Stimulated activated CD4-positive, alpha-beta T cell treated with anti-CD3 and anti-CD28 coated beads, Interleukin-4, amount 100 ng/mL, for 4 hours (primary cell): Measurements from ENCODE around the gene ZNF296.
"Not testable (repeated sequence)": the region's sequence is repeated elsewhere in the genome, so short reads cannot be mapped to it uniquely, and the experiment has no call there.

Experiments used
- DNase-seq, 2 experiments: peaks; one replicate each; pipeline ENCODE4 v3.0.0-alpha.2; 2020

ZNF296 gene

DNA sequence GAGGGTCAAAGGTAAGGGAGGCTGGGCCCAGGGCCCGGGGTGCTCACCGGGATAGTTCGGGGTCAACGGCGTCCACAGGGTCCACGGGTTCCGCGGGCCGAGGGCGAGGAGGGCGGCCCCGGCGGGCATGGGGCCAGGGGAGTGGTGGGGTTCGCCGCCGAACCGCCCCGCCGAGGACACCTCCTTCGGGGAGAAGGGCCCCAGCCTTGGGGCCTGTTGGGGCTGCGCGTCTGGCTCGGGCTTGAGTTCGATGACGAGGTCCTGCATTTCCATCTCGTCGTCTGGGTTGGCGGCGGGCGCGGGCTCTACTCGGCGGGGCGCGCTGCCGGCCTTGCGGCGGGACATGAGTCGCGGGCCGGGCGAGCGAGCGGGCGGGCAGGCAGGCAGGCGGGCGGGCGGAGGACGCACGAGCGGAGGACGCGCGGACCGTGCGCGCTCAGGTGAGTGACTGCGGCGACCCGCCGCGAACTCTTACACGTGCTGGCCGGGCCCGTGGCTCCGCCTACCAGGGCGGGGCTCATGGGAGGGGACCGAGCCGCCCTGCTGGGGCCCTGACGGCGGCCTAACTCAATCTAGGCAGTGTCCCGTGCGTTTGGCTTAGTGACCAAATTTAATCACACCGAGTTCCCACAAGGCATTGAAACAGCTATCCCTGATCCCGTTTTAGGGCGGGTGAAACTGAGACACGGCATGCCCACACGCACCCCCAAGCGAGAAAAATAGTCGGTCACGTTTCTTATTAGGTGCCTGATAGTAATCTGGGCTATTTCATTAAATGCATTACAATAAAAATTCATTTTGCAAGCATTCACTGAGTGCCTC, at the start of gene ZNF296:
Gene ZNF296 (minus strand): TSS at position 450 of the 822 bp plus-strand sequence. CDS start 105 bp downstream, at position 345.
- peak; percentile 80 to 83 for DNase-seq

GRCh38 chr19:45125360-45125759, 49.1 kb upstream of the ZNF296 start:
- no peak for DNase-seq

DNA sequence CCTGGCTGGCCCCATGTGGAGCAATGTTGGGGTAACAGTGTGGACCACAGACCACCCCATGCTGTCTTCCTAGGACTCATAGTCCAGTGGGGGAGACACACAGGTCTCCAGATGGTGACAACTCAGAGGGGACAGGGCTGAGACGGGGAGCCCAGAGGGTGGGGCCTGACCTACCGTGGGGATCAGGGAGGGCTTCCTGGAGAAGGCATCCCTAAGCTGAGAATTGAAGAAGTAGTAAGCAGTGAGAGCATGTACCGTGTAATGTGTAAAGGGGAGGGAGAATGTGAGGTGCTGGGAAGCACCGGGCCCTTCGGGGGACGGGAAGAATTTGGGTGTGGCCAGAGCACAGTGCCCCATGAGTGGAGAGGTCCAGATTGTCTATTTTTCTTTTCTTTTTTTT, 47.7 kb upstream of the ZNF296 start:
- no peak for DNase-seq

DNA sequence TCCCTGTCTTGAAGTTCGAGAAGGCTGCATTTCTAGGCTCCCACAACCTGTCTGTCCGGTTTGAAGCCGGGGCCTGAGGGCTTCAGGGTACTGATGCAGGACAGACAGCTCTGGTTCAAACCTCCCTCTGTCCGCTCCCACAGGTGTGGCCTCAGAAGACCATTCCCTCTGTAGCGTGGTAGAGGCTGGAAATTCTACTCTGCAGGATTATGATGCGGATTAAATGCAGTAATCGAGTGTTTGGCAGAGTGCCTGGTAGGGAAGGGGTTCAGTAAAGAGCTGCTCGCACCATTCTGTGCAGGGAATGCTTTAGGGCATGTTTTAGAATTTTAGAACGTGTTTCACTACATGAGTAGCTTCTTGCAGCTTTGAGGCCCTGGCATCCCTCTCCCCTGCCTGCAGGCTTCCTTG, 47.2 kb upstream of the ZNF296 start:
- DNase-seq = no peak

DNA sequence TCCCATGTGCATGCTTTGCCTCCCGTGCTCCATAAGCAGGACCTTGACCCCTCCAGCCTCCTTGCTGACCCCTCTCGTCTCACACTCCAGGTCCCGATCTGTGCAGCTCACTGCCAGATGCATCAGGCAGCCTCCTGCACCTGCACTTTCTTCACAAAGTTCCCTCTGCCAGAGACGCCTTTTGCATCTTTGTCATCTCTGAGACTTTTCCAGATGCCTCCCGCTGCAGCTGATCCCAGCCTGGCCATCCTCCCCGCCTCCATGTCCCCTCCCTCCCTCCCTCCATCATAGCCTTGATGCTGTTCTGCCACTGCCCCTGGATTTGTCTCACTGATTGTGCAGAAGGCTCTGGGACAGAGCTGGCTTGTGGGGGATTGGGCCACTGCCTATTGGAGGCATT, 46.6 kb upstream of the ZNF296 start:
- DNase-seq = no peak

DNA sequence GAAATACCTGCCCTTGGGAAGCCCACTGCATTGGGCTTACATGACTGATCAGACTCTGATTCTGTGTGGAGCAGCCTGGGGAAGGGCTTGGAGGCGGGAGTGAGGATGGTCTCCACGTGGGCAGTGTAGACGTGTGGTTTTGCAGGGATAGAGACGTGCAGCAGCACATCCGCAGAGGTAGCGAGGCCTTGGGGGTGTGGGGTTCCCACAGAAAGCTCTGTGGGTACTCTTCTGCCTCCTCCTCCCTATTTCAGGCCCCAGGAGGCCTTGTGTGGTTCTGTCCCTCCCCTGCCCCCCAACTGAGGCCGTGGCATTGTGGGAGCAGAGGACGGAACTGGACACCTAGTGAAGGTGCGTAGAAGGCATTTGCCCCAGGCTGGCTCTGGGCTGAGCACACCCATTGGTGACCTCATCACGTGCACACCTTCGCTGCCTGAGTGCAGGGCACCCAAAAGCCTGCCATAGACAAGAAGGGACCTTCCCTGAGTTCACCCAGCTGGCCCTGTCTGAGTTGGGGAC, 45.6 kb upstream of the ZNF296 start:
- DNase-seq = no peak

GRCh38 chr19:45119582-45119981, 43.3 kb upstream of the ZNF296 start:
- DNase-seq = no peak

DNA sequence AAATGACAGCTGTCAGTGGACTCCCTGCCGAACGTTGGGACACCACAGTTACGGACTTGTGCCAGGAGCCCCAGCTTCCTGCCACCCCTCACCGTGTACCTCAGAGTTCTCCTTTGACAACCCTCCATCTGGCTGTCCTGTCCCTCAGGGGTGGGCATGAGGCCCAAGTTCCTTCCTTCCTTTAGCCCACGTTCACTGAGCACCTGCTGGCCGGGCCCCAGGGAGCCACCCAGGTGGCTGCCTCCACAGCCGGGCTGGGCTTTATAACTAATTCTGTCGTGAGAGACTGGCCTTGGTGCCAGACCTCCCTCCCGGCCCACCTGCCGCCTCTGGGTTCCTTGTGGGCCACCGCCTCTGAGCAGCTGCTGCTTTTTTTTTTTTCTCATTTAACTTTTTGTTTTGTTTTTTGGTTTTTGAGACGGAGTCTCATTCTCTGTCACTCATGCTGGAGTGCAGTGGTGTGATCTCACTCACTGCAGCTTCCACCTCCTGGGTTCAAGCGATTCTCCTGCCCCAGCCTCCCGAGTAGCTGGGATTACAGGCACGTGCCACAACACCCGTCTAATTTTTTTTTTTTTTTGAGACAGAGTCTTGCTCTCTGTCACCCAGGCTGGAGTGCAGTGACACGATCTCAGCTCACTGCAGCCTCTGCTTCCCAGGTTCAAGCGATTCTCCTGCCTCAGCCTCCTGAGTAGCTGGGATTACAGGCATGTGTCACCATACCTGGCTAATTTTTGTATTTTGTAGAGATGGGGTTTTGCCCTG, 42.5 kb upstream of the ZNF296 start:
- not testable (repeated sequence) for DNase-seq

- DNase-seq = no peak
Observed at GRCh38 chr19:45118106-45118505, 41.8 kb upstream of the ZNF296 start.

DNA sequence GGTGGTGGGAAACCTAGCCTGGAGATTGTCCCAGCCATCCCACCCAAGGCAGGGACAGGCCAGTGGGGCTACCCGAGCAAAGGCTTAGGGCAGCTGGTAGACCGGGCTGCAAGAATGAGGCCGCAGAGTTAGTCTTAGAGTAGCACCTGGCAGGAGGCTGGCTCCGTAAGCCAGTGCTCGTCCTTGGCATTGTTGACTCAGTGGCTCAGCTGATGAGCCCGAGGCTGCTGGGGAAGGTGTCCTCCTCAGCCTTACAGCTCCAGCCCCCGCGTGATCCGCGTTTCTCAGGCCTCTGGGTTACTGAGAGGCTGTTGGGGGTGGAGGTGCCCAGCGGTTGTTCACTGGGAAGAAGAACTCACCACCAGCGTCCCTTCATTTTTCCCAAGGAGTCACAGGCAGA, 41.4 kb upstream of the ZNF296 start:
- DNase-seq = no peak

- peak; percentile 54 to 67 for DNase-seq
Observed at GRCh38 chr19:45117167-45117594, 40.9 kb upstream of the ZNF296 start.

- no peak for DNase-seq
Observed at GRCh38 chr19:45115809-45116615, 39.7 kb upstream of the ZNF296 start.

DNA sequence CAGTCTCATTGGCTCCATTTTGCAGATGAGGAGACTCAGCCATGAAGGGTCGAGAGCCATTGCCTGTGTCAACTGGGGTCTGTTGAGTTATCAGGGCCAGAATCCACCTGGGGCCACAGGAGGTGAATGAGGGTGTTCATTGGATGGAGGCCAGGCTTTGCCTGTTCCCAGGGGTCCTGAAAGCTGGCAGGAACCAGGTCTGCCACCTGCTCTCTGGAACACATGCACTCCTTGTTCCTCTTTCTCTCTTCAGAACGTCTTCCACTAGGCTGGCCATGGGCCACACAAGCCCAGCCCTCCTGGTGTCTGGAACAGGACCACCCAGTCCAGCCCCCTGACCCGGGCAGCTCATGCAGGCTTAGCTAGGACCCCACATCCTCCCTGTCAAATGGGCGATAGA, 37.8 kb upstream of the ZNF296 start:
- no peak for DNase-seq

- no peak for DNase-seq
Observed at GRCh38 chr19:45113628-45114027, 37.4 kb upstream of the ZNF296 start.

- DNase-seq = no peak
Observed at GRCh38 chr19:45112111-45112827, 36.0 kb upstream of the ZNF296 start.

GRCh38 chr19:45110851-45111266, 34.6 kb upstream of the ZNF296 start:
- DNase-seq = no peak

DNA sequence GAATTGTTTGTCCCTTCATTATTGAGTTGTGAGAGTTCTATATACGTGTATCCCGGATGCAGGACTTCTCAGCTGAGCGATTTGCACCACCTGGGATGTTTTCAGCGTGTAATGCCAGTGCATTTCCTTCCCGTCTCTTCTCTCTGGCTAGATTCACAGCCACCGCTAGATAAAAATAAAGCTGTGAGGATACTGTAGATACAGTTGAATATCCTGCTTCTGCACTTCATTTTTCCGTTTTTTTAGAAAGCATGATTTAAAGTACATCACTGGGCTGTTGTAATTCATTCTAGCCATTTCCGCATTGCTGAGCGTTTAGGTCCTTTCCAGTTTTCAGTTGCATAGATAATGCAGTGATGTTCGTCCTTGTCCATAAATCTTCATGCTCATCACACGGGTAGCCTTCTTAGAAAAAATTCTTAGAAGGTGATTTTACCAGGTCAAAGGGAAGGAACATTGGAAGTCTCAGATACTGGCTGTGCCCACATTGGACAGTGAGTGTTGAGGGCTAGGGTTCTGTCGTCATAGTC, 31.4 kb upstream of the ZNF296 start:
- no peak for DNase-seq

DNA sequence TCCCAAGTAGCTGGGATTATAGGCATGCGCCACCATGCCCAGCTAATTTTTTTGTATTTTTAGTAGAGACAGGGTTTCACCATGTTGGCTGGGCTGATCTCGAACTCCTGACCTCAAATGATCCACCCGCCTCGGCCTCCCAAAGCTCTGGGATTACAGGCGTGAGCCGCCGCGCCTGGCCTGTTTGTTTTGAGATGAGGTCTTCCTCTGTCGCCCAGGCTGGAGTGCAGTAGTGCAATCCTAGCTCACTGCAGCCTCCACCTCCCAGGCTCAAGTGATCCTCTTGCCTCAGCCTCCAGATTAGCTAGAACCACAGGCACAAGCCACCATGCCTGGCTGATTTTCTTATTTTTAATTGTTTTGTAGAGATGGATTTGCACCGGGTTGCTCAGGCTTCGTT, 30.1 kb upstream of the ZNF296 start:
- DNase-seq = not testable (repeated sequence)

- DNase-seq = no peak
Observed at GRCh38 chr19:45104658-45105349, 28.5 kb upstream of the ZNF296 start.

- DNase-seq = no peak
Observed at GRCh38 chr19:45103508-45104319, 27.4 kb upstream of the ZNF296 start.

DNA sequence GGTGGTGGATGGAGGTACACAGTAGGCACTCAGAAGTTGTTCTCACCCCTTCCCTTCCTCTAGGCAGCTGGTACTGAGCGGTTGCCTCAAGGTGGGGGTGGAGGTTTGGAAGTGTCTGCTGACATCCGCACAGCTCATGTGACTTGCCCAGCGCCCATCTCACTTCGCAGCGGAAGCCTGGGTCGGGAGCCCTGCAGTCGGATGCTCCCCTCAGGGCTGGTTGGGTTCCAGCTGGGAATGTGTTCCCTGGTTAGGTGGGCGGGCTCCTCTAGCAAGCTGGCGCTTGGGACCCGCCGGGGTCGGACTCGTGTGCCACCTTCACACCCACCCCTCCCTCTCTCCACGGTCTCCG, 26.9 kb upstream of the ZNF296 start:
- DNase-seq = peak in 1 of 2 experiments; percentile 16
